NCI-H1417 (cell line): Measurements from ENCODE around the gene EPHA3.

Experiments
- DNase-seq, 3 experiments: peaks; one replicate each; lab custom pipeline; 2025; lab: John Stamatoyannopoulos, UW

Gene EPHA3

GRCh38 chr3:89107461-89108290 lies at the start of gene EPHA3:
Gene EPHA3, plus strand, starts transcription at chr3:89107621. Its CDS starts 128 bp downstream, at chr3:89107749.
- peak in 2 of 3 experiments; percentile 99 for DNase-seq

DNA sequence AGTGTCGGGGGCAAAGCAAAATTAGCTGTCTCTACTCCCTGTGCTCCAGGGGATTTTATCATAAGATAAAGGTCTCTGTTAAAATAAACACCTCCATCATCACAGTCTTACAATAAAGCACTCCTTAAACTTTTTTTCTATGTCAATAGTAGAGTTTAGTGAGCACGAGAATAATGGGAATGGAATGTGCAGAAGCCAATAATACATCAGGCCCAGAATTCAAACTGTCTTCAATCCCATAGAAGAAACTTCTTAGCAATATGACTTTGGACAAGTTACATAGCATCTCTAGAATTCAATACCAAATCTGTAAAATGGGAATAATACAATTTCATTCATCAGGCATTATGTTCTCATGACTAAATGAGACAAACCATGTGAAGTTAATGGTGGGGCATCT lies 49.0 kb upstream of the EPHA3 start:
- DNase-seq = no peak

- DNase-seq = no peak
These were observed 48.1 kb upstream of the EPHA3 start for GRCh38 chr3:89059211-89059925.

DNA sequence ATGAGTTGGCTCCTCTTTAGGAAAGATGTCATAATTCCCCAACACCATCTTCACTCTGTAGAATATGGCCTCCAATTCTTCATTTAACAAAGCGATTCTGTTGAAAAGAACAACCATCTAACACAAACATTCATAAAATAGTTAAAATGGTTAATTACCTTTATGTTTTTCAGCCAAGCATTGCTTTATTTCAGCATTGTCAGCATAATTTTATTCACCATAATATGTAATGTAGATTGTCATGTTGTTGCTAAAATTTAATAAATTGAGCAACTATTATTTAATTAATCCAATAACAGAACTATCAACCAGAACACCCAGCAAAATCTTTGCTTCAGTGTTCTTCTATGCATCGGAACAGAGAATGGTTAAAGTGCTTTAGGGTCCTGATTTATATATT lies 46.2 kb upstream of the EPHA3 start:
- no peak for DNase-seq

GRCh38 chr3:89067736-89068135 lies 39.7 kb upstream of the EPHA3 start:
- no peak for DNase-seq

- DNase-seq = peak in 2 of 3 experiments; percentile 26 to 83
These were observed 34.8 kb upstream of the EPHA3 start for GRCh38 chr3:89072642-89073041.

DNA sequence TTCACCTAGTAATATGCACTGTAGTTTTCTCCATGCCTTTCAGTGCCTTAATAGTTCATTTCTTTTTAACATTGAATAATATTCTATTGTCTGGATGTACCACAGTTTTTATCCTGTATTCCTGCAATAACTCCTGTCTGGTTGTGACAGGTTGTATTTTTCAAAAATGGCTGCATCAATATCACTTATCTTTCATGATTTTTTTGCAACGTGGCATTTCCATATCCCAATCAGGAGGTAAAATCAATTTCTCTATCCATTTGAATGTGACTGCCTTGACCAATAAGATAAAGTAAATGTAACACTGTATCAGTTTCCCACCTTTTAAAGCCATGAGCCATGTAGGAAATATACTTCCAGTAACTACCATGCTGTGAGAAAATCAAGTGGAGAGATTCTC lies 27.5 kb upstream of the EPHA3 start:
- DNase-seq = no peak

- DNase-seq = no peak
These were observed 19.6 kb upstream of the EPHA3 start for GRCh38 chr3:89087851-89088250.

DNA sequence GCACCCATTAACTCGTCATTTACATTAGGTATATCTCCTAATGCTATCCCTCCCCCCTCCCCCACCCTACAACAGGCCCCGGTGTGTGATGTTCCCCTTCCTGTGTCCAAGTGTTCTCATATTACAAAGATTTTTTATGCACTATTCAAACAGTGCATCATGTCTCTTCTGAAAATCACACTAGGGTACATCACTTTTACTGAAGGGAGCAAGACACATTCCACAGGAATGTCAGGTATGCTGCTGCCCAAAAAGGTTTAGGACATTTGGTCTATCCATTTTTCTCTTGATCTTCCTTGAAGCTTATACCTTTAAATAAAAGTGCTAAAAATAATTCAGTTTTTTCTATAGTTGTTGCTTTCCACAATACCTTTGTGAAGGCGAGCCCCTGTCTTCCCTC lies 9.2 kb upstream of the EPHA3 start:
- DNase-seq = no peak

DNA sequence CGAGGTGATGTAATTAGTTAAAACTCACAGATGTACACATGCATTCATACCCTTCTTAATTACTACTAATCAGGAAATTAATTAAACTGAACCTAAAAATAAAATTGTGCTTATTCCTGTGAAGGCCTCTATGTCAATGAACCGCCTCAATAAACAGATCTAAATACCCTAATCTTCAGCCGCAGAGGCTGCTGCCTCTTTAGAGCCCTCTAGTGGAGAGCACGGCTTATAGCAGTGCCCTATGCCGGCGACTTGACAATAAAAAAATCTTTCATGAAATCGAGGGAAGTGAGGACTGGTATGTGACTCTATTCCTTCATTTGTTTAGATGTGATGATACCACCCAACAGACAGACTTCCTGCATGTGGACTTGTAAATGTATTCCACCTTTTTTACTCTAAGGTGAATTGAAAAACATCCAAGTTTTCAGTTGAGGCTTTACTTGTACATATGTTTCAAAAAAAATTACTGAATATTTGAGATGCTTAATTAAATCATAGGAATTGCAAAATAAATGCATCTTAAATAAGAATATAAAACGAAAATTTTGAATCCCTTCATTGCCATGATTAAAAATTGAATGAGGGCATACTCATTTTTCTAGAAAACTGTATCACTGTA lies 8.3 kb upstream of the EPHA3 start:
- DNase-seq = peak; percentile 28 to 88 (median 64)

GRCh38 chr3:89101251-89101650 lies 6.2 kb upstream of the EPHA3 start:
- DNase-seq = no peak

DNA sequence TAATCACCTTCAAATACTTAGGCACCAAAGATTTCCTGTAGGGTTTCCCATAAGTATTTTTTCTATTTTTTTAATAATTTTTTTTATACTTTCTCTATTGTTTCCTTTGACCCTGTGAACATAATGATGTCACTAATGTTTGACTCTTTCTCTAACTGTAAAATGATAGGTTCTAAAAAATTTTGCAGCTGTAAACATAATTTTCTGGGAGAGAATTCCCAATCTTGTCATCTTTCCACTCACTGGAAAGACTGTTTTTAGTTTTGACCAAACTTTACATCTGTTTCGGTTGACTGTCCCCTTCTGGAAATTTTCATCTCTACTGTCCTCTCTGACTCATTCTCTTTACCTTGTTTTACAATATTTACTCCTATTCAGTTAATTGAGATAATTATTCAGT lies 5.5 kb upstream of the EPHA3 start:
- no peak for DNase-seq

GRCh38 chr3:89104499-89104898 lies 2.9 kb upstream of the EPHA3 start:
- no peak for DNase-seq

DNA sequence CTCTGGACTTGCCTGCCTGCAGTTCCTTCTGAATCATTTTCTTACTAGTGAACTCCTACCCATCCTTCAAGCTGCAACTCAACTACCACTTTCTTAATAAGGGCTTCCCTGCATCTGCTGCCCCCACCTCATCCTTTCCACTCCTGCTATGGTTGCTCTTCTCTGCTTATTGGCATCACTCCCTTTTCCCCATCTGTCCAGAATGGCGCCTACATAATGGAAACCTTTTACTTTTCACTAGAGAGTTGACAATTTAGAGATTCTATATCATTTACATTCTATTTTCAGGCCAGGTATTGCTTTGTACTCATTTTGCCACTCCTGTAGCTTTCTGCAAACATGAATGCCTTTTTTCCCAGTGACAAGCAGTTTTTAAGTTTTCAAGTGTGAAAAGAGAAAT lies 1.9 kb upstream of the EPHA3 start:
- no peak for DNase-seq

DNA sequence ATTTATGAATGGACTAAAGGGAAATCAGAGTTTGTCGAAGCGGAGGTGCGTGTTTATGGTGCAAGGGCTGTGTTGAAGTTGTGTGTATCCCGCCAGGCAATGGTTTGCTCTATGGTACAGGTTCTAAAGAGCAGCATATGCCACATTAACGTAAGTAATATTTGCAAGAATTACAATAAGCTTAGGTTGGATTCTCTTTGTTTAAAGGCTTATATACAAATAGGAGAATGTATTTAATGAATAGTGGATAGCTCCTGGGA lies 800 bp downstream of the EPHA3 start:
- DNase-seq = peak in 2 of 3 experiments; percentile 80 to 93

DNA sequence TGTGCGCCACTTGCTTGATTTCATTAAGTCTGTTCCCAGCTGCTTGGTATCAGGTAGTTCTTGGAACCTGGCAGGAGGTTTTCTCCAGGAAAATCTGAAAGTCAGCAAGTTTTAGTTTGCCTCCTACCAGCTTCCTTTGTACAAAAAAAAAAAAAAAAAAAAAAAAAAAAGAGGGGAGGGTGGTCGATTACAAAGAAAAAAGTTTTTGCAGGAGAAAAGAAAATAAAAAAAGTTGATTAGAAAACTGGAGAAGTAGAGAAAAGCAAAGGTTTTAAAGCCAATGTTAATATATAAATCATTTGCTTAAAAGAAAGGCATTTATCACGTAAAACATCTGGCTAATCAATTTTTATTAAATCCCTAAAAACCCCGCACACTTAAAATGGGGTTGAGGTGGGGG lies 5.9 kb downstream of the EPHA3 start:
- no peak for DNase-seq

DNA sequence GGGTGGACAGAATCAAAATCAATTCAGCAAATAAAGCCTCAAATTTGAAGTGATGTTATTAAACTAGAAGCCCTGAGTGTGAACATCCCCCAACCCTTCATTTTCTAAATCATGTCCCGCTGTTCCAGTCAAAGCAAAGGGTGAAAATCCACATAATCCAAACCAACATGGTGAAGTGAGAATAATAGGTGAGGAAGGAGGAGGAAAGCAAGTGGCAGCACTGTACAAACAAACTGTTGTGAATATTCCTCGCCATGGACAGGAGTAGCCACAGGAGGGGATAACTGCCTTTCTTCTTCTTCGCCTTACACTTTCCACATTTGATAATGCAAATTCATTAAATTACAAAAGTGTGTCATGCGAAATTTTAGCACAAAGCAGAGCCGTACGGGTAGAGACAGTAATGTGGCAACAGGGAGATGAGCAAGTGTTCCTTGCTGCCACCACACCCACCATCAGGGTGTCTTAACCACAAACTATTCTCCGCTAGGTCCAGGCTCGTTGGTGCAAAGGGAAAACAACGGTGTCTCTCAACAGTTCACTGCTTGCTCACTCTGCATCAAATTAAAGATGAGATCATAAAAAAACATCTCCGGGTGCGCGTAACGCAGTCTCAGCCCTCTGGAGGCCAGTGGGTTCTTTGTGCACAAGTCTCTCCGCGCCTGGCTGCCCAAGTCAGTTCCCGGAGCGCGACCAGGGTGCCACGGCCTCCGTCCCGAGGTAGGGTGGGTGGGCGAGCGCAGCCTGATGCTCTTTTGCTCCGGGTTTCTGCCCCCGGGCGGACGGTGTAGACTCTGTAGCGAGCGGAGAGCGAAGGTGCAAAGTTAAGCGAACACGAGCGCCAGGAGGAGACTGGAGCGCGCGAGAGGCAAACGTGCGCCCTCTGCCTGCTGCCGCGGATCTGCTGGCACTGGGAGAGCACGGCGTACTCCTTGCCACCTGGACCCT lies 6.7 kb downstream of the EPHA3 start:
- DNase-seq = peak; percentile 3 to 96 (median 92)

DNA sequence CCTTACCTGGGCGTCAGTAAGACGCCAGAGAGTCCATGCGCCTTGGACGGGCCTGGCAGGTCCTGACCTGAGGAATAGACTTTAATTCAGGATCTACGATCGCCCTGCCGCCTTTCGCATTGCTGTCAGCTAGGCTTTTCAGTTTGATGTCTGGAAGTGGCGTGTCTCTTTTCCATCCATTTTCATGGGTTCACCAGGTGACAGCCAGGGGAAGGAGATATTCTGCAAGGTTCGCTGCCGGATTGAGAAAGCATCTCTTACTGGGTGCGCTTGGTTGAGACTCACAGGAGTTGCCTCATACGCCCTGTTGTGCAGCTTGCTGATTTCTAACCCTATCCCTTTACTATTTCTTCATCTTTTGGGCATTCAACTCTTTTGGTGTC lies 7.4 kb downstream of the EPHA3 start:
- DNase-seq = no peak

DNA sequence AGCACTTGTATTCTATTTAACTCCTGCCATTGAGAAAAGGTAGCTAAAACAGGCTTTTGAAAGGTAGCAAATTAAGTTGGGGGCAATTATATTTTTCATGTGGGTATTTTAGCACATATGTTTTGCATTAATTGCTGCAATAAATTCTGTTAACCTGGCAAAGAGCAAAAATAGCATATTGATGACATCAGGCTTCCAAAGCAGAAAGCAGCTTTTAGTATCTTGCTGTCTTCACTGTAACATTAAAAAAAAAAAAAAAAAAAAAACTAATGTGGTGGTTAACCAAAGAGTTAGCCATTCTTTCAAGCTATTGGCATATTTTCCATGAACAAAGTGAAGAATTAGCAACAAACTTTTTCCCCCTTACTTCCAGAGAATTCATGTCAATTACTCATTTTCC lies 9.1 kb downstream of the EPHA3 start:
- DNase-seq = peak in 1 of 3 experiments; percentile 61

DNA sequence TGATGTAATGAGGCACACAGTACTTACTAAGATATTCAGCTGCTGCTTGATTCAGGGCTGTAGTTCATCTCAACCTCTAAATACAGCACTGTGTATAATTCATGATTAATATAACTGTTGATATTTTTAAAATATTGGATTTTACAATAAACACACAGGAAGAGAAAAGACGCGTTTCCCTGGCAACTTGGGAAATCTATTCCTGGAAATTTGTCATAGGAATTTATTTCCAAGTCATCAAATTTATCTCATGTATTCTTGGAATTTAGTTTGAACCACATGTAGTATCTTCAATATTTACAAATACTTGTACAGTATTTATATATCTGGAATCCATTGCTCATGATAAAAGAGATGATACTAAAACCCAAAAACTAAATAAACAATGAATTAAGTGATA lies 30.6 kb downstream of the EPHA3 start:
- DNase-seq = peak in 1 of 3 experiments; percentile 43

DNA sequence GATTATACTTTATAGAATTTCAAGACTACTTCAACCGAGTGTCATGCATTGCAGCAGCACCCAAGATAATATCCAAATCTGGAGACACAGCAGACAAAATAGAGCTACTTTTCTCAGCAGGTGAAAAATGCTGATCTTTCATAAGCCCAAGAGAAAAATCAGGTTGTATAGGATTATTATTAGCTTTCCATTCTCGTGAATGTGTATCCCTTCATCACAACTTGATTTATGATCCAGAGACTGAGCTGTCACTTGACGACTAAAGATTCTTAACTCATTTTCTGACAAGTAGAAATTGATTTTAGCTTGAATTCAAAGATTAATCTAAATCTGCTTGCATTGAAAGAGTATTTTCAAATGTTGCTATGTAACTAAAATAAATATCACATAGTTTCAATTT lies 32.4 kb downstream of the EPHA3 start:
- DNase-seq = peak in 1 of 3 experiments; percentile 61

DNA sequence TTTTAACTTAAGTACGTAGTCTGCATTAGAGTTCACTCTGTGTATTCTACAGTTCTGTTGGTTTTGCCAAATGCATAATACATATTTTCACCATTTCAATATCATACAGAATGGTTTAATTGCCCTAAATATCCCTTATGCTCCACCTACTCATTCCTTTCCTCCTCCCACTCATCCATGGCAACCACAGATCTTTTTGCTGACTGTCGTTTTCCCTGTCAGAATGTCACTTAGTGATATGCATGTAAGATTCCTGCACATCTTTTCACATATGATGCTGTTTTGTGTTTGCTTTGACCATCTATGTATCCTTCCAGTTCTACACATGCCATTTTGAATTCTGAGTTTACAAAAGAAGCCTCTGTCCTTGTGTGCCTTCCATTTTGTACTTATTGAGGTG lies 36.7 kb downstream of the EPHA3 start:
- no peak for DNase-seq
